ENCODE results near the gene NKAPL. TPM values are rescaled to one million over a fixed set of nuclear protein-coding genes. Genes with fewer than 3 reads are reported as not detected.

Gene NKAPL
- total RNA-seq, 1 donor from 2014 or later, result not detected

GRCh38 chr6:28215425-28215824, 43.7 kb upstream of the NKAPL start:
- DNase-seq (ENCODE audit: extremely low spot score, unreplicated experiment), result no peak
- Mint-ChIP-seq H3K36me3 (no peaks in the 10 kb centered on the region), H3K4me1 (ENCODE audit: unreplicated experiment) (peaks cover 5% of the 10 kb centered on the region), H3K27ac (no peak overlapping the region), H3K9me3 (no peaks in the 10 kb centered on the region), H3K27me3 (peaks cover 85% of the 10 kb centered on the region), H3K4me3 (no peak overlapping the region)
- no peak for TF ChIP-seq CTCF (conservative IDR thresholded peaks at IDR 0.05)

DNA sequence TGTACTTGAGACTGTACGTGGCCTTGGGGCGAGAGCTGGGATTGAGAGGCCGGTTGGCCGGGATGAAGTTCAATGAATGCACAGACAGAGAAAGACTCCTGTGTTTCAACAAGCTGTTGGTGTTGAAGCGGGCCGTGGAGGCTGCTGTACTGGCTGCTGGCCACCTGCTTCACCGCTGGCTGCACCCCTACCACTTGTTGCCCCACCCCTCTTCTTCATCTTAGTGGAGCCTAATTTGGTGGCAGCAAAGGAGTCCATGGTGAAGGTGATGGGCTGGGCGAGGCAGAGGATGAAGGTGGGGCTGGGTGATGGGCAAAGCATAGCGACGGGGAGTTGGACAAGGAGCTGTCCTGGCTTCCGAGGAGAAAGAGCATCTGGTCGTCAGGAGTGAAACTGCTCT, 41.2 kb upstream of the NKAPL start:
- Mint-ChIP-seq H3K27me3 (peaks cover 80% of the 10 kb centered on the region), H3K9me3 (no peaks in the 10 kb centered on the region), H3K4me3 (peak overlapping the region; percentile 91), H3K36me3 (no peaks in the 10 kb centered on the region), H3K27ac (no peak overlapping the region), H3K4me1 (ENCODE audit: unreplicated experiment) (no peaks in the 10 kb centered on the region)
- no peak for DNase-seq (ENCODE audit: extremely low spot score, unreplicated experiment)
- TF ChIP-seq CTCF (conservative IDR thresholded peaks at IDR 0.05), result no peak

- peak overlapping the region; percentile 91 for H3K4me3 Mint-ChIP-seq
- peaks cover 80% of the 10 kb centered on the region for H3K27me3 Mint-ChIP-seq
- no peaks in the 10 kb centered on the region for H3K36me3 Mint-ChIP-seq
- H3K4me1 Mint-ChIP-seq (ENCODE audit: unreplicated experiment), result no peaks in the 10 kb centered on the region
- no peak for TF ChIP-seq CTCF (conservative IDR thresholded peaks at IDR 0.05)
- DNase-seq (ENCODE audit: extremely low spot score, unreplicated experiment), result no peak
- H3K27ac Mint-ChIP-seq, result no peak overlapping the region
- no peaks in the 10 kb centered on the region for H3K9me3 Mint-ChIP-seq
Observed at GRCh38 chr6:28218312-28219248, 40.5 kb upstream of the NKAPL start.

DNA sequence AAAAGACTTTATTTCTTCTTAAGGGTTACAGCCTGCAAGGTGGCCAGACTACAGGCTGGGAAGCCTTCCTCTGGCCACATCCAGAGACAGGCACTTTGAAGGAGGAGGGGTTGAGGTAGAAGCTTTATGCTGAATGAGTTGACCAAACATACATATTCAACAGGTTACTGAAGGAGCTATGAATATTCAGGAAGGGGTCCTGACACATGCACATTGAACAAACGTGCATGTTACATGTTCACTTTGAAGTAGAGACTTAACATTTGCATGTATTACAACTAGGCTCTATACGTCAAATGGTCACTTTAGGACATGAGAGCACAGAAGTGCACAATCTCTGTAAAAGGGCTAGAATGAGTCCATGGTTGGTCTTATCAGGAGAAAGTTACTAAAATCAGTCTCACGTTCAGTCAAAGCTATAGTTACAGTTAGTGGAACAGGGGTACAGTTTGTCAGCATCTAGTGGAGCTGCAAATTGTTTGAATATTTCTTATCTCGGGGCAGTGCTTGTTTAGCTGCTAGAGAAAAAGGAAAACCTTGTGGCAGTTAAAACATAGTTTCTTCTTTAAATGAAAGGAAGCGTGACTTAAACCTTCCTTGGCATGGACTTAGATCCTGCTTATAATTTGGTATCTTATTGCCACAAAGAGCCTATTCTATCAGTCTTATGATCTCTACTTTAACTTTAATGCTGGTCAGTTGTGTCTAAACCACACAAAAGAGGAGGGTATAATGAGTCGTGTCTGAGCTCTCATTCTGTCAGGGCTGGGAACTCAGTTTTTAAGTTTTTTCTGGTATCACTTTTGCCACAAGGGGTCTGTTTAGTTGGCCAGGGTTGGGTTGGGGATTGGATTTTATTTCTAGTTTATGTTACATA, 38.6 kb upstream of the NKAPL start:
- peaks cover 62% of the 10 kb centered on the region for H3K27me3 Mint-ChIP-seq
- no peak for TF ChIP-seq CTCF (conservative IDR thresholded peaks at IDR 0.05)
- no peak for DNase-seq (ENCODE audit: extremely low spot score, unreplicated experiment)
- no peaks in the 10 kb centered on the region for H3K4me1 Mint-ChIP-seq (ENCODE audit: unreplicated experiment)
- H3K4me3 Mint-ChIP-seq, result peak overlapping the region; percentile 37
- no peaks in the 10 kb centered on the region for H3K9me3 Mint-ChIP-seq
- H3K27ac Mint-ChIP-seq, result no peak overlapping the region
- H3K36me3 Mint-ChIP-seq, result no peaks in the 10 kb centered on the region

DNA sequence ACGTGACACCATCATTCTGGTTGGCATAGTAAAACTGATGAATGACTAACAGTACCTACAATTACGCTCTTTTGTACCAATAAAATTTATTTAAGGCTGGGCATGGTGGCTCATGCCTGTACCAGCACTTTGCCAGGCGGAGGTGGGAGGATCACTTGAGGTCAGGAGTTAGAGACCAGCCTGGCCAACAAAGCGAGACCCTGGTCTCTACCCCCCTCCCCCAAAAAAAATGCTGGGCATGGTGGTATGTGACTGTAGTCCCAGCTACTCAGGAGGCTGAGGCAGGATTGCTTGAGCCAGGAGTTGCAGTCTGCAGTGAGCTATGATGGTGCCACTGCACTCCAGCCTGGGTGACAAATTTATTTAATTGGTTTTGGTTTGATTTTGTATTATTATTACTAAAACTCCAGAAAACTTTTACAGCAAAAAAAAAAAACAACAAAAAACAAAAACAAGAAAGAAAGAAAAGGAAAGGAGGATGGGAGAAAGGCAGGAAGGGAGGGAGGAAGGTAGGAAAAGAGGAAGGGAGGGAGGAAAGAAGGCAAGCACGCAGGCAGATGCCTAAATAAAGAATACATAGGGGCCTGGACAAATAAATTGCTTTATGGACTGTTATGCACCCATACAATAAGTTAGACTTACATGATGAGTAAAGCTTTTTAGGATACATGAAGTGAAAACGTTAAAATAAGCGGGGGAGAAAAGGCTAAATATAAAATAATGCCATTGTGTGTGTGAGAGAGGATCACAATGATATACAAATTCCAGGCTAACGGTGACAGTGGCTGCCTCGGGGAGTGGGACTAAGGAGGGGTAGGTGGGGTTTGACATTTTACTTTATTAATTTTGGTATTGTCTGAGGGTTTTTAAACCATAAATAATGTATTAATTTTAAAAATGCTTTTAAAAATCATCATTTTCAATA, 34.7 kb upstream of the NKAPL start:
- no peak for TF ChIP-seq CTCF (conservative IDR thresholded peaks at IDR 0.05)
- Mint-ChIP-seq H3K27ac (peak overlapping the region; percentile 90), H3K9me3 (no peaks in the 10 kb centered on the region), H3K4me1 (ENCODE audit: unreplicated experiment) (peaks cover 3% of the 10 kb centered on the region), H3K27me3 (peaks cover 32% of the 10 kb centered on the region), H3K36me3 (peaks cover 22% of the 10 kb centered on the region), H3K4me3 (peak overlapping the region; percentile 97)
- no peak for DNase-seq (ENCODE audit: extremely low spot score, unreplicated experiment)
